ENCODE measurements around the gene MAGEA8. TPM values are rescaled to one million over a fixed set of nuclear protein-coding genes. Genes with fewer than 3 reads are reported as not detected.

MAGEA8 gene
- total RNA-seq, 1 experiment from 2014 or later: not detected

DNA sequence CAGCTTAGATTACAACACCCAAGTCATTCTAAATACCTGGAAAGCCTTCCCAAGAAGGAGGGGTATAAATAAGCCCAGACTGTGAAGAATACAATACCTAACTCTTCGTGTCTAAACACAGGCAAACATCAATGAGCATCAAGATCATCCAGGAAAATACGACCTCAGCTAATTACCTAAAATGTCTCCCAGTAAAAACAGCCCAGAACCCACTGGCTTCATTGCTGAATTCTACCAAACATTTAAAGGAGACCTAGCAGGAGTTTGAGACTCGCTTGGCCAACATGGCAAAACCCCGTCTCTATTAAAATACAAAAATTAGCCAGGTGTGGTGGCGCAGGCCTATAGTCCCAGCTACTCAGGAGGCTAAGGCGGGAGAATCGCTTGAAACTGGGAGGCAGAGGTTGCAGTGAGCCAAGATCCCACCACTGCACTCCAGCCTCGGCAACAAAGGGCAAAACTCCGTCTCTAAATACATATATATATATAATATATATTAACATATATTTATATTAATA lies 29.3 kb downstream of the MAGEA8 start:
- H2BK12ac ChIP-seq (ENCODE audit: insufficient read length, low read depth, low read length): no peak overlapping the region
- H2BK5ac ChIP-seq (ENCODE audit: insufficient read length, low read length): no peak overlapping the region
- H3K56ac ChIP-seq (ENCODE audit: insufficient read length, low read depth, low read length): no peak overlapping the region
- H3T11ph ChIP-seq (ENCODE audit: low read length): no peak overlapping the region
- H3K18ac ChIP-seq (ENCODE audit: insufficient read length, low read depth, low read length): no peak overlapping the region
- no peaks in the 10 kb centered on the region for H3K79me1 ChIP-seq (ENCODE audit: insufficient read depth, low read depth, low read length, poor library complexity, severe bottlenecking)
- no peaks in the 10 kb centered on the region for H3K79me2 ChIP-seq (ENCODE audit: insufficient read depth, low read length)
- Mint-ChIP-seq H3K27me3 (ENCODE audit: low read depth) (peaks cover 1% of the 10 kb centered on the region; the same call in 1 of the 2 replicates), H3K4me3 (no peak overlapping the region), H3K4me1 (no peaks in the 10 kb centered on the region), H3K9me3 (peaks cover 40 to 61% of the 10 kb centered on the region in 2 experiments), H3K27ac (no peak overlapping the region), H3K36me3 (ENCODE audit: insufficient read depth in 1 of 3, low read depth in 3 of 3) (peaks cover 0 to 4% (median 3%) of the 10 kb centered on the region in 3 experiments; a peak in 3 of 7 replicates)
- H3K4ac ChIP-seq (ENCODE audit: low read depth, low read length): no peak overlapping the region
- peaks cover 30% of the 10 kb centered on the region for H3K9me3 ChIP-seq (ENCODE audit: control insufficient read depth, low read depth, low read length)
- no peaks in the 10 kb centered on the region for H3K23me2 ChIP-seq (ENCODE audit: insufficient read length, low read depth, low read length, poor library complexity, severe bottlenecking)
- no peak overlapping the region for H2AFZ ChIP-seq (ENCODE audit: low read length)
- no peak overlapping the region for H3K4me2 ChIP-seq (ENCODE audit: insufficient read depth, insufficient read length, low read length)
- no peak for DNase-seq
- no peak overlapping the region for H2AK5ac ChIP-seq (ENCODE audit: insufficient read length, low read length)
- H3K23ac ChIP-seq (ENCODE audit: insufficient read length, low read depth, low read length): no peak overlapping the region
- H3K14ac ChIP-seq (ENCODE audit: insufficient read depth, low read length): no peak overlapping the region
- WGBS (ENCODE audit: extremely low coverage, insufficient read length, low lambda C conversion rate): no CpG with 5 or more reads among the region's 9 CpGs
- H2BK15ac ChIP-seq (ENCODE audit: low read depth, low read length): no peak overlapping the region
- no peaks in the 10 kb centered on the region for H4K20me1 ChIP-seq (ENCODE audit: control insufficient read depth, insufficient read depth, insufficient read length)
- H3K27ac ChIP-seq (ENCODE audit: insufficient read length, low read depth, low read length): no peak overlapping the region
- no peak overlapping the region for H4K5ac ChIP-seq (ENCODE audit: insufficient read length, low read depth, low read length)
- H3K4me1 ChIP-seq (ENCODE audit: insufficient read depth, low read length): no peaks in the 10 kb centered on the region
- no peak overlapping the region for H4K8ac ChIP-seq (replicated peaks; ENCODE audit: insufficient read length, low read depth, low read length)
- H3K27me3 ChIP-seq (ENCODE audit: insufficient read depth, low read length): no peaks in the 10 kb centered on the region
- no peak overlapping the region for H4K91ac ChIP-seq (ENCODE audit: insufficient read length, low read depth, low read length)
- H3K9ac ChIP-seq (ENCODE audit: extremely low read depth, insufficient read length, low read length): no peak overlapping the region
- TF ChIP-seq, protein P1, sequence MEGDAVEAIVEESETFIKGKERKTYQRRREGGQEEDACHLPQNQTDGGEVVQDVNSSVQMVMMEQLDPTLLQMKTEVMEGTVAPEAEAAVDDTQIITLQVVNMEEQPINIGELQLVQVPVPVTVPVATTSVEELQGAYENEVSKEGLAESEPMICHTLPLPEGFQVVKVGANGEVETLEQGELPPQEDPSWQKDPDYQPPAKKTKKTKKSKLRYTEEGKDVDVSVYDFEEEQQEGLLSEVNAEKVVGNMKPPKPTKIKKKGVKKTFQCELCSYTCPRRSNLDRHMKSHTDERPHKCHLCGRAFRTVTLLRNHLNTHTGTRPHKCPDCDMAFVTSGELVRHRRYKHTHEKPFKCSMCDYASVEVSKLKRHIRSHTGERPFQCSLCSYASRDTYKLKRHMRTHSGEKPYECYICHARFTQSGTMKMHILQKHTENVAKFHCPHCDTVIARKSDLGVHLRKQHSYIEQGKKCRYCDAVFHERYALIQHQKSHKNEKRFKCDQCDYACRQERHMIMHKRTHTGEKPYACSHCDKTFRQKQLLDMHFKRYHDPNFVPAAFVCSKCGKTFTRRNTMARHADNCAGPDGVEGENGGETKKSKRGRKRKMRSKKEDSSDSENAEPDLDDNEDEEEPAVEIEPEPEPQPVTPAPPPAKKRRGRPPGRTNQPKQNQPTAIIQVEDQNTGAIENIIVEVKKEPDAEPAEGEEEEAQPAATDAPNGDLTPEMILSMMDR (conservative IDR thresholded peaks at IDR 0.05): no peak
- H2BK20ac ChIP-seq (ENCODE audit: low read depth, low read length, poor library complexity, severe bottlenecking): no peak overlapping the region
- no peak overlapping the region for H2BK120ac ChIP-seq (ENCODE audit: low read depth, low read length, poor library complexity, severe bottlenecking)
